GM19328 (cell line): ENCODE results near the gene ADSS2.
"Not testable (repeated sequence)": the region's sequence is repeated elsewhere in the genome, so short reads cannot be mapped to it uniquely, and the experiment has no call there.

Experiments used
- ATAC-seq: cut with Tn5 transposase; IDR thresholded peaks from one replicate; pipeline ENCODE4 v1.9.1; 2021; ENCODE audit warnings: mild to moderate bottlenecking, moderate library complexity; ENCODE audit not compliant: unreplicated experiment

Gene ADSS2

GRCh38 chr1:244368279-244368678 is 83.4 kb downstream of the ADSS2 start:
- ATAC-seq, result no peak

DNA sequence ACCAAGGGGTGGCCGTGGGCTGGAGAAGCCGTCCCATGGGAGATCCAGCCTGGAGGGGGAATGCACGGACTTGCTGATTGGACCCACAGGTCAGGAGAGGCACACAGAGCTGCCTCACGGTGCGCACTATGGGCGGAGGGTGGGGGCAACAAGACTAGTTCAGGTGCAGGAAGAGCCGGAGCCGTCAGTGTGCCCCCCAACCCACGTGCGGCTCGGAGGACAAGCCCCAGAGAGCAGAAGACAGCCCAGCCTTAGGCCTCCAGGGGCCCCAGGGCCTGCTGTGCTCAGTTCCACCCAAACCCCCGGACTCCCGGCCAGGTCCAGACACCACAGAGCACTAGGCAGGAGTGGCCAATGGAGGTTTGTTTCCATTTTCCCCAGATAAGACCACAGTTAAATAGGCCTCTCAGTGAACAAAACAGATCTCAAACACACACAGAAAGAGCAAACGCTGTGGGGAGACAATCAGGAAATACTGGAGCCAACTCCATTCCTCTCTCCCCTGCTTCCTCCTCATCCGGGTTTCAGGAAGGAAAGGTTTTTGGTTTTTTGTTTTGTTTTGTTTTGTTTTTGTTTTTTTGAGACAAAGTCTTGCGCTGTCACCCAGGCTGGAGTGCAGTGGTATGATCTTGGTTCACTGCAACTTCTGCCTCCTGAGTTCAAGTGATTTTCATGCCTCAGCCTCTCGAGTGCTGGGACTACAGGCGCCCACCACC is 84.2 kb downstream of the ADSS2 start:
- ATAC-seq, result no peak

DNA sequence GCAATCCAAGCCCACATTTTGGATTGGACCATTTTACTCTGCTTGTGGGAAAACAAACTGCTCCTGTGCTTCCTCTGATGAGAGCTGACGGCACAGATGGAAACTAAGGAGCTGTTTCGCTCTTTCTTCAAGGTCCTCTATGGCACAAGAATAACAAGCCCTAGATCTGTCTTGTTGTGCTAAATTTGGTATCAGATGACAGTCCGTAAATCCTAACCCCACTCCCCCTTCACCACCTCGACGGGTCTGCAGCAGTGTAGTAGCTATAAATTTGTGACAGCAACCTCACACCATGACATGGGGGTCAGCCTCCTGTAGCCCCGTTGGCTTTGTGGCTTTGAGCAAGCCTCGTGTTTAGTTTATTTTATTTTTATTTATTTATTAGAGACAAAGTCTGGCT is 85.9 kb downstream of the ADSS2 start:
- no peak for ATAC-seq

DNA sequence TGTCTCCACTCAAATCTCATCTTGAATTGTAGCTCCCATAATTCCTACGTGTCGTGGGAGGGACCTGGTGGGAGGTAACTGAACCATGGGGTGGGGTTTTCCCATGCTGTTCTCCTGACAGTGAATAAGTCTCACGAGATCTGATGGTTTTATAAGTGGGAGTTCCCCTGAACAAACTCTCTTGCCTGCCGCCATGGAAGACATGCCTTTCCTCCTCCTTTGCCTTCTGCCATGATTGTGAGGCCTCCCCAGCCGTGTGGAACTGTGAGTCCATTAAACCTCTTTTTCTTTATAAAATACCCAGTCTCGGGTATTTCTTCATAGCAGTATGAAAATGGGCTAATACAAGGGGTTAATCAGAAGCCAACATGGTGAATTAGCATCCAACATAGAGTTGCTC is 86.4 kb downstream of the ADSS2 start:
- not testable (repeated sequence) for ATAC-seq

- no peak for ATAC-seq
Observed at GRCh38 chr1:244362476-244362875, 89.2 kb downstream of the ADSS2 start.

DNA sequence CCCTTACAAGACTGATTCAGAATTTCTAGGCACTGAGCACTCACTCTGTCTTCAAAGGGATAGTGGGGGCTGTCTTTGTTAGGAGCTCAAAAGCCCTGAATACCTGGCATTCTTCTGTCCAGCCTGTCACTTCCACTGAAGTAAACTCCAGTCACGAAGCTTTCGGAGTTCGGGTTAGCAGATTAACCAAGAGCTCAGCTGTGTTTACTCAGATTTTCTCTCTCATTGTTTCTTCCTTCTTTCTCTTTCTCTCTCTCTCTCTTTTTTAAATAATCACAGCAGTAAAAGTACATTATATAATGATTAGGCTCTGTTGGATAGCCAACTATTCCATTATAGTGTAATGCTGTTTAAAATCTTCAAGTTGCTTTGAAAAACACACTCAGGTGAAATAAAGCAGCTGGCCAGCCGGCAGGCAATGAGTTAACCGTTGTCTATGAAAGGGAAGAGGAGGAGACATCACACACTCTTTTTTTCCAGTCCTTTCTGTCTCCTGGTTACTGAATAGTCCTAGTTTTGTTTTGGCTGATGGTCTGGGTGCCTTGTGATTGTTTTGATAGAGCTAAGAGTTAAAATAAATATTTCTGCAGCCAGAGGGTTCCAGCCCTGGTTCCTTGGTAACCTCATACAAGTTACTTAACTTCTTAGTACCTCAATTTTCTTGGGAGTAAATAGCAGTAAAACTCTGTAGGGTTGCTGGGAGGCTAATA is 89.8 kb downstream of the ADSS2 start:
- ATAC-seq, result no peak
